Large intestine (tissue), 3 donors: ENCODE data around the gene LARP4B. TPM values are rescaled to one million over a fixed set of nuclear protein-coding genes. Genes with fewer than 3 reads are reported as not detected.

Experiments
- DNase-seq, 2 donors: peaks; one replicate each; pipeline versions ENCODE4 v3.0.0 to v3.0.0-alpha.2; 2013
- H3K27ac ChIP-seq: one replicate; pipeline ENCODE4 v1.5.1; 2013; ENCODE audit warnings: low read length
- H3K27me3 ChIP-seq: 2 replicates; pipeline ENCODE4 v1.6.1; 2013; ENCODE audit warnings: low read length; ENCODE audit not compliant: control insufficient read depth, insufficient read depth
- H3K36me3 ChIP-seq: 2 replicates; pipeline ENCODE4 v1.6.1; 2013; ENCODE audit warnings: low read length; ENCODE audit not compliant: control insufficient read depth, insufficient read depth
- H3K4me1 ChIP-seq: one replicate; pipeline ENCODE4 v1.6.1; 2013; ENCODE audit warnings: low read length; ENCODE audit not compliant: control insufficient read depth, insufficient read depth
- H3K4me3 ChIP-seq: one replicate; pipeline ENCODE4 v1.5.1; 2013; ENCODE audit warnings: low read length
- H3K9me3 ChIP-seq: one replicate; pipeline ENCODE4 v1.6.1; 2013; ENCODE audit warnings: mild to moderate bottlenecking, low read depth, low read length, moderate library complexity; ENCODE audit not compliant: control insufficient read depth
- WGBS: methylation state at CpG from one replicate; pipeline ENCODE4 v1.1.5; 2013; ENCODE audit warnings: low lambda C conversion rate; ENCODE audit not compliant: insufficient coverage; 5-methylcytosine and 5-hydroxymethylcytosine counted together
- polyA plus RNA-seq: library from polyadenylated mRNA; unstranded; fragments of 120-200 nt; gene quantifications from one replicate; pipeline ENCODE4 v1.2.1, GENCODE V29; 2013

The LARP4B gene
- polyA plus RNA-seq, 1 donor, result 54.0 TPM

GRCh38 chr10:927131-927530 is 4.4 kb downstream of the LARP4B start:
- peaks cover 18% of the 10 kb centered on the region for H3K36me3 ChIP-seq
- WGBS, result no CpG with 5 or more reads among the region's 2 CpGs
- H3K4me3 ChIP-seq, result no peak overlapping the region
- H3K4me1 ChIP-seq, result peaks cover 14% of the 10 kb centered on the region
- no peaks in the 10 kb centered on the region for H3K9me3 ChIP-seq
- no peak overlapping the region for H3K27ac ChIP-seq
- DNase-seq, result no peak
- H3K27me3 ChIP-seq, result no peaks in the 10 kb centered on the region

- no peak overlapping the region for H3K4me3 ChIP-seq
- H3K36me3 ChIP-seq, result peaks cover 21% of the 10 kb centered on the region
- H3K27me3 ChIP-seq, result no peaks in the 10 kb centered on the region
- no peak overlapping the region for H3K27ac ChIP-seq
- peaks cover 14% of the 10 kb centered on the region for H3K4me1 ChIP-seq
- no peaks in the 10 kb centered on the region for H3K9me3 ChIP-seq
- 60% methylated on average over 1 of the region's 4 CpGs for WGBS
- no peak for DNase-seq
Measured at GRCh38 chr10:926075-926698, 5.3 kb downstream of the LARP4B start.

- H3K4me1 ChIP-seq, result peaks cover 14% of the 10 kb centered on the region
- 86% methylated on average over 2 of the region's 4 CpGs for WGBS
- no peaks in the 10 kb centered on the region for H3K27me3 ChIP-seq
- H3K36me3 ChIP-seq, result peaks cover 21% of the 10 kb centered on the region
- no peak for DNase-seq
- H3K4me3 ChIP-seq, result no peak overlapping the region
- no peaks in the 10 kb centered on the region for H3K9me3 ChIP-seq
- no peak overlapping the region for H3K27ac ChIP-seq
Measured at GRCh38 chr10:924524-924859, 7.0 kb downstream of the LARP4B start.

- Histone ChIP-seq H3K27me3 (no peaks in the 10 kb centered on the region), H3K4me3 (no peak overlapping the region), H3K9me3 (no peaks in the 10 kb centered on the region), H3K36me3 (peaks cover 25% of the 10 kb centered on the region), H3K27ac (no peak overlapping the region), H3K4me1 (peaks cover 12% of the 10 kb centered on the region)
- 70% methylated on average over 2 of the region's 8 CpGs for WGBS
- DNase-seq, result no peak
Measured at GRCh38 chr10:923844-924523, 7.5 kb downstream of the LARP4B start.

- Histone ChIP-seq H3K27ac (no peak overlapping the region), H3K4me3 (no peak overlapping the region), H3K4me1 (peaks cover 3% of the 10 kb centered on the region), H3K9me3 (no peaks in the 10 kb centered on the region), H3K27me3 (no peaks in the 10 kb centered on the region), H3K36me3 (peaks cover 30% of the 10 kb centered on the region)
- 100% methylated on average over 1 of the region's 14 CpGs for WGBS
- DNase-seq, result no peak
Measured at GRCh38 chr10:921471-922414, 9.8 kb downstream of the LARP4B start.

- WGBS, result 100% methylated on average over 1 of the region's 3 CpGs
Measured at GRCh38 chr10:920450-920849, 11.1 kb downstream of the LARP4B start.

GRCh38 chr10:919481-919880 is 12.0 kb downstream of the LARP4B start:
- DNase-seq, result no peak
- no peaks in the 10 kb centered on the region for H3K9me3 ChIP-seq
- H3K27me3 ChIP-seq, result no peaks in the 10 kb centered on the region
- H3K36me3 ChIP-seq, result peaks cover 18% of the 10 kb centered on the region
- H3K4me3 ChIP-seq, result no peak overlapping the region
- WGBS, result no CpG with 5 or more reads among the region's 3 CpGs
- no peaks in the 10 kb centered on the region for H3K4me1 ChIP-seq
- no peak overlapping the region for H3K27ac ChIP-seq

More at GRCh38 chr10:920450-920849, 11.1 kb downstream of the LARP4B start:
- H3K27me3 ChIP-seq, result no peaks in the 10 kb centered on the region
- no peak overlapping the region for H3K4me3 ChIP-seq
- H3K36me3 ChIP-seq, result peaks cover 23% of the 10 kb centered on the region
- no peak overlapping the region for H3K27ac ChIP-seq
- H3K9me3 ChIP-seq, result no peaks in the 10 kb centered on the region
- H3K4me1 ChIP-seq, result no peaks in the 10 kb centered on the region
- no peak for DNase-seq

GRCh38 chr10:917999-918398 is 13.5 kb downstream of the LARP4B start:
- Histone ChIP-seq H3K27me3 (no peaks in the 10 kb centered on the region), H3K4me3 (no peak overlapping the region), H3K27ac (no peak overlapping the region), H3K9me3 (no peaks in the 10 kb centered on the region), H3K4me1 (no peaks in the 10 kb centered on the region), H3K36me3 (peaks cover 15% of the 10 kb centered on the region)
- no CpG with 5 or more reads among the region's 3 CpGs for WGBS
- DNase-seq, result no peak

GRCh38 chr10:917416-917720 is 14.1 kb downstream of the LARP4B start:
- no peaks in the 10 kb centered on the region for H3K9me3 ChIP-seq
- no peak for DNase-seq
- H3K27me3 ChIP-seq, result no peaks in the 10 kb centered on the region
- WGBS, result no CpG with 5 or more reads among the region's 3 CpGs
- peaks cover 15% of the 10 kb centered on the region for H3K36me3 ChIP-seq
- no peak overlapping the region for H3K4me3 ChIP-seq
- H3K4me1 ChIP-seq, result no peaks in the 10 kb centered on the region
- no peak overlapping the region for H3K27ac ChIP-seq

- H3K36me3 ChIP-seq, result peaks cover 10% of the 10 kb centered on the region
- no peaks in the 10 kb centered on the region for H3K4me1 ChIP-seq
- no peak overlapping the region for H3K4me3 ChIP-seq
- H3K27me3 ChIP-seq, result no peaks in the 10 kb centered on the region
- 95% methylated on average over 3 of the region's 7 CpGs for WGBS
- H3K9me3 ChIP-seq, result no peaks in the 10 kb centered on the region
- no peak overlapping the region for H3K27ac ChIP-seq
- no peak for DNase-seq
Measured at GRCh38 chr10:916716-917415, 14.6 kb downstream of the LARP4B start.
